Measurements from ENCODE around the gene TMEM272. TPM values are rescaled to one million over a fixed set of nuclear protein-coding genes. Genes with fewer than 3 reads are reported as not detected.
A peak's percentile ranks its signal among the peaks of the same experiment; 100 is the strongest.
"Not testable (repeated sequence)": the region's sequence is repeated elsewhere in the genome, so short reads cannot be mapped to it uniquely, and the experiment has no call there.

TMEM272 gene
- total RNA-seq, 1 experiment from 2014 or later = 0.10 TPM

- in situ Hi-C loops (cut with HindIII; ENCODE audit: low sequenced_read_pairs) = no loop called here
These were observed 16.0 kb downstream of the TMEM272 start for GRCh38 chr13:51828730-51829567.

GRCh38 chr13:51827254-51827653 lies 17.7 kb downstream of the TMEM272 start:
- no peak for DNase-seq (ENCODE audit: low spot score)
- in situ Hi-C loops (cut with HindIII; ENCODE audit: low sequenced_read_pairs) = no loop called here

More at GRCh38 chr13:51828730-51829567, 16.0 kb downstream of the TMEM272 start:
- no peak for DNase-seq (ENCODE audit: low spot score)

- in situ Hi-C loops (cut with HindIII; ENCODE audit: low sequenced_read_pairs) = no loop called here
- peak; percentile 68 for DNase-seq (ENCODE audit: low spot score)
These were observed 18.4 kb downstream of the TMEM272 start for GRCh38 chr13:51826606-51827005.

GRCh38 chr13:51825681-51826254 lies 19.2 kb downstream of the TMEM272 start:
- DNase-seq (ENCODE audit: low spot score) = no peak
- in situ Hi-C loops (cut with HindIII; ENCODE audit: low sequenced_read_pairs) = no loop called here

- no peak for DNase-seq (ENCODE audit: low spot score)
- in situ Hi-C loops (cut with HindIII; ENCODE audit: low sequenced_read_pairs) = no loop called here
These were observed 19.8 kb downstream of the TMEM272 start for GRCh38 chr13:51825165-51825592.

GRCh38 chr13:51824712-51825111 lies 20.3 kb downstream of the TMEM272 start:
- DNase-seq (ENCODE audit: low spot score); in situ Hi-C loops (cut with HindIII; ENCODE audit: low sequenced_read_pairs): not testable (repeated sequence)

GRCh38 chr13:51823863-51824262 lies 21.1 kb downstream of the TMEM272 start:
- no peak for DNase-seq (ENCODE audit: low spot score)
- in situ Hi-C loops (cut with HindIII; ENCODE audit: low sequenced_read_pairs) = no loop called here

GRCh38 chr13:51823359-51823758 lies 21.6 kb downstream of the TMEM272 start:
- no peak for DNase-seq (ENCODE audit: low spot score)
- in situ Hi-C loops (cut with HindIII; ENCODE audit: low sequenced_read_pairs) = no loop called here

- DNase-seq (ENCODE audit: low spot score) = peak; percentile 83
- in situ Hi-C loops (cut with HindIII; ENCODE audit: low sequenced_read_pairs) = no loop called here
These were observed 22.7 kb downstream of the TMEM272 start for GRCh38 chr13:51822106-51822815.

GRCh38 chr13:51821606-51822005 lies 23.4 kb downstream of the TMEM272 start:
- in situ Hi-C loops (cut with HindIII; ENCODE audit: low sequenced_read_pairs) = no loop called here
- DNase-seq (ENCODE audit: low spot score) = no peak

GRCh38 chr13:51820016-51820597 lies 24.9 kb downstream of the TMEM272 start:
- in situ Hi-C loops (cut with HindIII; ENCODE audit: low sequenced_read_pairs) = no loop called here

GRCh38 chr13:51819544-51819943 lies 25.4 kb downstream of the TMEM272 start:
- no peak for DNase-seq (ENCODE audit: low spot score)
- in situ Hi-C loops (cut with HindIII; ENCODE audit: low sequenced_read_pairs) = no loop called here

More at GRCh38 chr13:51820016-51820597, 24.9 kb downstream of the TMEM272 start:
- DNase-seq (ENCODE audit: low spot score) = no peak

GRCh38 chr13:51818781-51819511 lies 26.0 kb downstream of the TMEM272 start:
- no peak for DNase-seq (ENCODE audit: low spot score)
- in situ Hi-C loops (cut with HindIII; ENCODE audit: low sequenced_read_pairs) = no loop called here

GRCh38 chr13:51818276-51818675 lies 26.7 kb downstream of the TMEM272 start:
- DNase-seq (ENCODE audit: low spot score) = no peak
- in situ Hi-C loops (cut with HindIII; ENCODE audit: low sequenced_read_pairs) = no loop called here

- DNase-seq (ENCODE audit: low spot score) = no peak
- in situ Hi-C loops (cut with HindIII; ENCODE audit: low sequenced_read_pairs) = no loop called here
These were observed 27.3 kb downstream of the TMEM272 start for GRCh38 chr13:51817717-51818116.

- DNase-seq (ENCODE audit: low spot score) = no peak
- in situ Hi-C loops (cut with HindIII; ENCODE audit: low sequenced_read_pairs) = no loop called here
These were observed 28.2 kb downstream of the TMEM272 start for GRCh38 chr13:51816604-51817249.

GRCh38 chr13:51815848-51816247 lies 29.1 kb downstream of the TMEM272 start:
- in situ Hi-C loops (cut with HindIII; ENCODE audit: low sequenced_read_pairs) = no loop called here
- DNase-seq (ENCODE audit: low spot score) = no peak

- peak; percentile 71 for DNase-seq (ENCODE audit: low spot score)
These were observed 29.9 kb downstream of the TMEM272 start for GRCh38 chr13:51814825-51815650.

More at GRCh38 chr13:51814825-51815650, 29.9 kb downstream of the TMEM272 start:
- in situ Hi-C loops (cut with HindIII; ENCODE audit: low sequenced_read_pairs) = no loop called here
